Fibroblast of skin of left biceps (primary cell): ENCODE measurements around the gene CES5A.
"Not testable (repeated sequence)": the region's sequence is repeated elsewhere in the genome, so short reads cannot be mapped to it uniquely, and the experiment has no call there.

ENCODE experiments used
- DNase-seq, 2 experiments: peaks; one replicate each; pipeline ENCODE4 v3.0.0-alpha.2; 2013; ENCODE audit warnings: low read depth in 2 of 2

Gene CES5A

DNA sequence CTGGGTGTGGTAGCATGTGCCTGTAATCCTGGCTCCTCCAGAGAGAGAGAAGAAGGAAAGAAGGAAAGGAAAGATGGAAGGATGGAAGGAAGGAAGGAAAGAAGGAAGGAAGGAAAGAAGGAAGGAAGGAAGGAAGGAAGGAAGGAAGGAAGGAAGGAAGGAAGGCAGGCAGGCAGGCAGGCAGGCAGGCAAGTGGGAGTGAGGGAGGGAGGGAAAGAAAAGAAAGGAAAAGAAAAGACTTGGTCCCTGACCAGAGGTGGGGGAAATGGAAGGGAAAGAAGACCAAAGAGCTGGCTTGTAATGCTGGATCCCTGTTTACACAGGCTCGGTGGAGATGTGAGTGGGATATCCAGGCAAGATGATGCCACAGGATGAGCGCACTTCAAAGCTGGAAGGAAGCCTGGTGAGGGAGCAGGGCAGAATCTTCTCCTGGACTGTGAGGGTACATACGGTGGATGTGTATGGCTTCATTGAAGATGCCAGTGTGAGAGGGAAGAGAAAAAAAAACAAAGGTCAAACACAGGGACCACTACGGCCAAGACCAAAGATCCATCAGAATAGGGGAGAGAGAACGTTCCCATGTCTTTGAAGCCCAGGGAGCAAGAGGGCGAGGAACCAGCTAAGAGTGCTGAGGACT is 44.4 kb downstream of the CES5A start:
- no peak for DNase-seq

GRCh38 chr16:55829232-55829631 is 45.9 kb downstream of the CES5A start:
- DNase-seq: not testable (repeated sequence)

DNA sequence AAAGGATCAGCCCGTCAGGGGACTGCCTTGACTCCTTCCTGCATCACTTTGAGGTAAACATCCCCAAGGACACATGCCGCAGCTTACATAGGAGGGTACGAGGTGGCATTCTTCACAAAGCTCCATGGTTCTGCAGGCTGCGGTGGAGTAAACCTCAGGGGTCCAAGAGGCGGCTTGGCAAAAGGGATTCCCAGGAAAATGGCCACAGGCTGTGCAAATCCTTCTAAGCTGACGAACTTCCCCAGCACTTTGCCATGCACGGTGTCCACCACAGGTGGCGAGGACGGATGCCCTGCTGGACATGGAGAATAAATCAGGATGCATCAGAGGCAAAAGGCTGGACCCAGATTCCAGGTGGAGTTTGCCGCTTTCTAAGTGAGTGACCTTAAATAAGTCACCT is 46.5 kb downstream of the CES5A start:
- DNase-seq: no peak

- DNase-seq: no peak
These were observed 50.0 kb downstream of the CES5A start for GRCh38 chr16:55825115-55825728.

- DNase-seq: no peak
These were observed 50.6 kb downstream of the CES5A start for GRCh38 chr16:55824473-55825000.

DNA sequence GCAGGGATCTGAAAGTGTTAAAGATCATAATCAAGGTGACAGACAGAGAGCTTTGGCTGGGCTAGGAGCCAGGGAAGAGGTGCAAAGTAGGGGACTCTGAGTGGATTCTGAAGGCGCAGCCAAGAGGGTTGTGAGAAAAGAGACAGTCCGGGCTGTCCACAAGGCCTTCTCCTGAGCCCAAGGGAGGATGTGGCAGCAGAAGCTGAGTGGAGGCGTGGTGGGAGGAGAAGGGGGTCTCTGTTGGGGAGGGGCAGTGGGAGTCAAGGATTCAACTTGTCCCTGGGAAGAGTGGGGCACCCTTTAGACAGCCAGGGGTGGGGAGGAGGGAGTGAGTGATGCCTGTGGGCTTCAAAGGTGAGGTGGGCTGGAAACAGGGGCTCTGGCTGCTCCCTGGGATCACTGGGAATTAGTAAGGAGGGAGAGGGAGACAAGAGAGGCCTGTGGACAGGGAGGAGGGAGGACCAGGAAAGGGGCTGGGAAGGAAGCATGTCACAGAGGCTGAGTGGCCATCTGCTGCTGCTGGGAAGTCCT is 52.8 kb downstream of the CES5A start:
- DNase-seq: no peak

- DNase-seq: no peak
These were observed 54.0 kb downstream of the CES5A start for GRCh38 chr16:55821210-55821609.

GRCh38 chr16:55820615-55821014 is 54.6 kb downstream of the CES5A start:
- no peak for DNase-seq

DNA sequence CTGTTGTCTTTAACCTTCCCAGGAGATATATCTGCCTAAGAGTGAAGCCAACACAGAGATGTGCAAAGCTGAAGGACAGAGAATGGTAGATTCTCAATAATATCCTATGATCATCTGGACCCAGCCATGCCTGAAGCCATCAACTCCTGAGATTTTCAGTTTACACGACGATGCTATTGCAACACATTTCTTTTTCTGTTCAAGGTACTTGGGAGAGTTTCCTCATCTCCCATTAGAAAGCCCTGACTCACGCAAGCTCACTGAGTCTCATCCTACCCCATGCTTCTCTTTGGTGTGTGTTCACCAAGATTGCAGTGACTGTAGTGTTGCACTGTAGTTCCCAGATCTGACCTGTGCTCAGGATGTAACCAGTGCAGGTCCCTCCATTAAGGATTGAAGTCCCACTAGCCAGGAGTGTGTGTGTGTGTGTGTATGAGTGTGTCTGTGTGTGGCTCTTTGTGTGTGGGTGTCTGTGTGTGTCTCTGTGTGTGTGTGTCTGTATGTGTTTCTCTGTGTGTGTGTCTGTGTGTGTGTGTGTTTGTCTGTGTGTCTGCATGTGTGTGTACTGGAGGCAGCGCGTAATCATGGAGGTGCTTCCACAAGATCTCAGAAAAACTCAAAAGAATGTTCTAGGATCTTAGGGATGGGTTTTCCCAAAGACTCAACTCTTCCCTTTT is 57.8 kb downstream of the CES5A start:
- DNase-seq: no peak

- not testable (repeated sequence) for DNase-seq
These were observed 59.0 kb downstream of the CES5A start for GRCh38 chr16:55816222-55816621.

DNA sequence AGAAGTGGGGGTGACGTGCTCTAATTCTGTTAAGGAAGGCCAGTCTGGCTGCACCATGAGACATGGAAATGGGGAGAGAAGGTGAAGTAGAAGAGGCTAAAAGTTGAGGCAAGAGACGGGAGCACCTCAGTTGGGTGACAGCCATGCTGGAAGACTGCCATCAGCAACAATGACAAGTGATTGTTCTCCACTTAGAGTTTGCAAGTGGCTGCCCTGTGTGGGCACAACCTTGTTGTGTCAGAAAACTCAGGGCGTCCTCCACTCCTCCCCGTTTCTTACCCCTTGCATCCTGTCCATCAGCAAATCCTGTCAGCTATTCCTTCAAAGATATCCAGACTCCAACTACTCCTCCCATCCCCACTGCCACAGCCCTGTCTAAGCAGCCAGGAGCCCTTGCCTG is 59.9 kb downstream of the CES5A start:
- no peak for DNase-seq

DNA sequence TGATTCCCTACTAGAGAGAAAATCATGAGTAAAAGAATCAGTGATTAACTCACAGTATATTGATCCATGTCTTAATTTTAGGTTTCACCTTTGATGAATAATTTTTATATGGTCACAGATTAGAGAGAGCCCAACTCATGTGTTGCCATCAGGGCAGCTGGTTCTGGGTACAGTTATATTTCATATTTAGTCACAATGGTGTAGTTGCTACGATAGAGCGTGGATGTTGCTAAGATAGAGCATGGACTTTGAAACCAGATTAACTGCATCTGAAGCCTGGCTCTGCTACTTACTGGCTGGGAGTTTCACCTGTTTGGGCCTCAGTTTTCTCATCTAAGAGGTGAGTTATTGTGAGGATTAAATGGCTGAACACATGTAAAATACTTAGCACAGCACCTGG is 61.0 kb downstream of the CES5A start:
- not testable (repeated sequence) for DNase-seq

DNA sequence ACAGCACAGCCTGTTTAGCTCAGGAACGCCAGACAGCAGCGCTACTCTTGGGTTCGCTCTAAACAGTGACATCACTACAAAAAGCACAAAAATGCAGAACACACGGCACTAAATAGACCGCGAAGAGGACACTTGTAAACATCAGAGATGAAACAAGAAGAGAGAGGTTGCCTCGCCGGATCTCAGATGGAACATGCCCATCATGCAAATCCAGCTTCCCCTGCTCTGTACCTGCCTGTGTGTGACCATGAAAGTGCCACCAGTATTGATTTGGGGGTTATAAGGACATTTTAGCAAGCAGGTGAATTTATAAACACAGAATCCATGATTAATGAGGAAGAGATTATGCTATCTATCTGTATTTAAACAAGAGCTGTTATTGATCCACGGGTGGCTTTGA is 61.4 kb downstream of the CES5A start:
- DNase-seq: not testable (repeated sequence)

DNA sequence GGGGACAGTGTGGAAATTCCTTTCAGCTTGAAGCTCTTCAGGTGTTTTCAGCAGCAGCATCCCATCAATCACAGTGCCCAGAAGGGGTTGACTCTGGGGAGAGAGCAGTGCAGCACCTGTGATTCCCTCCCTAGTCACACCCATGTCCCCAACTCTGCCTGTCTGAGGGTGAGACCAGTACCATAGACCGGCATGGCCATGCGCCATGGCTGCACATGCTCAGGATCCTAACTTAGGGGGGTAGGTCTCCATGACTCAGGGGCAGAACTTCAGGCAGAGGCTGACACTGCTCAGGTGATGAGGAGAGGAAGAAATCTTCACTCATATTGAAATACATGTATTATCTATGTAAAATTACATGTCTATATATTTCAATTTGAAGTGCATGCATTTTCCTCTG is 62.2 kb downstream of the CES5A start:
- no peak for DNase-seq

GRCh38 chr16:55811811-55812210 is 63.4 kb downstream of the CES5A start:
- no peak for DNase-seq

GRCh38 chr16:55810451-55810961 is 64.7 kb downstream of the CES5A start:
- DNase-seq: no peak

- DNase-seq: no peak
These were observed 65.3 kb downstream of the CES5A start for GRCh38 chr16:55809851-55810250.

DNA sequence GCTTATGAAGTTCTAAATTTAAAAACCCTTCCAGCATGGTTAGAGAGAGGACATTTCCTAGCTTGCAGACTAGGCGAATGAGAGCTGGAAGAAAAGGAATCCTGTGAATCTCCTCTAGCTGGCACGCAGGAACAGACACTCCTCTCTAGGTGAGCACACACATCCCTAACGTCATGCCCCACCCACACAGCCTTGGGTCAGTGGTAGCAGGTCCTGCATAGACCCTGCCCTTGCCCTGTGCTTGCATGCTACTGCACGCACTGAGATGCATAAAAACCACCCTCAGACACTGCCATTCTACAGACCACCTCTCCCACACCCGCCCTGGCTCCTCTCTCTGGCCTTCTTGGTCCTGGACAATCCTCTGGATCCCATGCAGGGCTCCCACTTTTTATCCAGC is 65.8 kb downstream of the CES5A start:
- DNase-seq: no peak

GRCh38 chr16:55808286-55808685 is 66.9 kb downstream of the CES5A start:
- not testable (repeated sequence) for DNase-seq

DNA sequence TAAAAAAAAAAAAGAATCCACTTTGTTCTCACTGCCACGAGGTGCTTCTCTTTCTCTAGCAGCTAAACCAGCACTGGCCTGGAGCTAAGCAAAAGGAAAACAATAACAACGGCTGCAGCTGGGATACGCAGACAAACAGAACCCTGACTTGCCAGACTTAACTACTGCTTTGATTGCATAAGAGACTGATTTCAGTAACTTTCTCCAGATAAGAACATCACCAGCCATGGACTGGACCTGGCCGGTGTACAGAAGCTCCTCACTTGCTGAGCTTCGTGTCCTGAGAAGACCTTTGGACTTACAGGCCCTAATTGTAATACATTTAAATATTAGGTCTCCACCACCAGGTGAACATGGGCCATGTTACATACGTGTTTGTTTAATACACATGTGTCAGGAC is 70.1 kb downstream of the CES5A start:
- not testable (repeated sequence) for DNase-seq

- DNase-seq: not testable (repeated sequence)
These were observed 71.5 kb downstream of the CES5A start for GRCh38 chr16:55803681-55804080.
